ENCODE measurements around the gene GAREM1.

DNA sequence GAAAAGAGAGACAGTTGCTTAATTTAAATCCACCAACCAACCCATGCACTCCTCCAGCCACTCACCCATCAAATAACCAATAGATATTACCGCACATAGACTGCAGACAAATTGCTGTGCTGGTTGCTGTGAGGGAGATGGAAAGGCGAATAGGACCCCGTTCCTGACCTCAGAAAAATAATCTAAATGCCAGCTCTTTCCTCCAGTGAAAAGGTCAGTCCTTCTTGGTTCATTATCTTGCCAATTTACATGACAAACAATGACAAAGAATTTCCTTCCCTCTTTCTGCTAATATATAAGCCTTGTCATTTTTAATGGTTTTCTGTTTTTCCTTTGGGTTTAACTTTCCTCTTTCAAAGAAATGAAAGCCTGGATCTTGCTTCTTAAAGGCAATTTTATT is 219.2 kb downstream of the GAREM1 start:
- TF ChIP-seq, protein P1, sequence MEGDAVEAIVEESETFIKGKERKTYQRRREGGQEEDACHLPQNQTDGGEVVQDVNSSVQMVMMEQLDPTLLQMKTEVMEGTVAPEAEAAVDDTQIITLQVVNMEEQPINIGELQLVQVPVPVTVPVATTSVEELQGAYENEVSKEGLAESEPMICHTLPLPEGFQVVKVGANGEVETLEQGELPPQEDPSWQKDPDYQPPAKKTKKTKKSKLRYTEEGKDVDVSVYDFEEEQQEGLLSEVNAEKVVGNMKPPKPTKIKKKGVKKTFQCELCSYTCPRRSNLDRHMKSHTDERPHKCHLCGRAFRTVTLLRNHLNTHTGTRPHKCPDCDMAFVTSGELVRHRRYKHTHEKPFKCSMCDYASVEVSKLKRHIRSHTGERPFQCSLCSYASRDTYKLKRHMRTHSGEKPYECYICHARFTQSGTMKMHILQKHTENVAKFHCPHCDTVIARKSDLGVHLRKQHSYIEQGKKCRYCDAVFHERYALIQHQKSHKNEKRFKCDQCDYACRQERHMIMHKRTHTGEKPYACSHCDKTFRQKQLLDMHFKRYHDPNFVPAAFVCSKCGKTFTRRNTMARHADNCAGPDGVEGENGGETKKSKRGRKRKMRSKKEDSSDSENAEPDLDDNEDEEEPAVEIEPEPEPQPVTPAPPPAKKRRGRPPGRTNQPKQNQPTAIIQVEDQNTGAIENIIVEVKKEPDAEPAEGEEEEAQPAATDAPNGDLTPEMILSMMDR (IDR thresholded peaks at IDR 0.05; ENCODE audit: borderline replicate concordance, extremely low read depth, low read length, poor library complexity, severe bottlenecking), result no peak
- TF ChIP-seq EZH2 (IDR thresholded peaks at IDR 0.05; ENCODE audit: borderline replicate concordance, low read depth, low read length, severe bottlenecking), result no peak

All from DND-41 (cell line).